Caco-2 (cell line): ENCODE results near the gene HERC2. TPM values are rescaled to one million over a fixed set of nuclear protein-coding genes. Genes with fewer than 3 reads are reported as not detected.

Source experiments
- BruUV-seq: library from RNA; stranded (reverse); fragments of 400-500 nt; replicated peaks from 2 replicates; lab custom pipeline; 2021; lab: Mats Ljungman, UMichigan
- CTCF ChIA-PET: fragments of 300-600 bp; sonication (Branson Sonifier 250); formaldehyde crosslinking; loops from one replicate; lab custom pipeline; 2022; ENCODE audit warnings: antibody characterized with exemption; lab: Charles Lee
- POLR2A ChIA-PET: fragments of 300-600 bp; sonication (Branson Sonifier 250); formaldehyde crosslinking; loops from one replicate; lab custom pipeline; 2022; ENCODE audit warnings: antibody characterized with exemption; lab: Charles Lee
- DNase-seq, 2 experiments: peaks; one replicate each; pipeline versions ENCODE4 v3.0.0 to v3.0.0-alpha.2; 2020 to 2022
- H3K27me3 ChIP-seq: replicated peaks from 2 replicates; pipeline ENCODE4 v1.6.0; 2011; ENCODE audit warnings: low read length; ENCODE audit not compliant: control insufficient read depth, insufficient read depth
- H3K36me3 ChIP-seq: 2 replicates; pipeline ENCODE4 v1.5.1; 2011; ENCODE audit warnings: low read length; ENCODE audit not compliant: control insufficient read depth, insufficient read depth
- H3K4me1 ChIP-seq: fragments of 250-450 bp; sonication (Bioruptor Pico); 2 replicates; pipeline ENCODE4 v1.5.1; 2020; ENCODE audit warnings: mild to moderate bottlenecking
- H3K4me3 ChIP-seq: 2 replicates; pipeline ENCODE4 v1.5.1; 2011; ENCODE audit warnings: low read depth, mild to moderate bottlenecking, control low read depth, low read length
- H3K9me3 ChIP-seq: fragments of 250-450 bp; sonication (Bioruptor Pico); 2 replicates; pipeline ENCODE4 v1.5.1; 2020; ENCODE audit warnings: mild to moderate bottlenecking, moderate library complexity
- H3K27ac Mint-ChIP-seq: one replicate; pipeline ENCODE4 v1.8.0; 2022; ENCODE audit warnings: mixed read lengths; ENCODE audit not compliant: unreplicated experiment
- H3K27me3 Mint-ChIP-seq: one replicate; pipeline ENCODE4 v1.8.0; 2022; ENCODE audit warnings: mixed read lengths; ENCODE audit not compliant: insufficient read depth, unreplicated experiment
- H3K36me3 Mint-ChIP-seq: one replicate; pipeline ENCODE4 v1.8.0; 2022; ENCODE audit warnings: mild to moderate bottlenecking, mixed read lengths; ENCODE audit not compliant: insufficient read depth, unreplicated experiment
- H3K4me1 Mint-ChIP-seq: one replicate; pipeline ENCODE4 v1.8.0; 2022; ENCODE audit warnings: low read depth, mixed read lengths; ENCODE audit not compliant: unreplicated experiment
- H3K4me3 Mint-ChIP-seq: one replicate; pipeline ENCODE4 v1.8.0; 2022; ENCODE audit warnings: mild to moderate bottlenecking, moderate library complexity, mixed read lengths; ENCODE audit not compliant: unreplicated experiment
- H3K9me3 Mint-ChIP-seq: one replicate; pipeline ENCODE4 v1.8.0; 2022; ENCODE audit warnings: mixed read lengths; ENCODE audit not compliant: unreplicated experiment
- CTCF ChIP-seq, 2 experiments: fragments of 200-600 bp in 1 of 2; IDR thresholded peaks; 1 replicate in 1 of 2; 2 replicates in 1 of 2; pipeline versions ENCODE4 v1.5.1 to v1.8.0; 2011 to 2022; ENCODE audit warnings: antibody characterized with exemption in 1 of 2, control low read depth in 1 of 2, inconsistent platforms in 1 of 2, low read depth in 1 of 2, low read length in 1 of 2, mild to moderate bottlenecking in 1 of 2, moderate library complexity in 1 of 2; ENCODE audit not compliant: insufficient read depth in 1 of 2, severe bottlenecking in 1 of 2, unreplicated experiment in 1 of 2
- intact Hi-C: fragments of 100-400 bp; cut with micrococcal nuclease; formaldehyde crosslinking; loops from one replicate; pipeline ENCODE4 v1.10.0; 2022; ENCODE audit not compliant: unreplicated experiment
- total RNA-seq: library from RNA; stranded (reverse); gene quantifications from 2 replicates; pipeline ENCODE4 v1.2.3, GENCODE V29; 2022

The HERC2 gene
- total RNA-seq, 1 experiment from 2014 or later = 76.9 TPM

DNA sequence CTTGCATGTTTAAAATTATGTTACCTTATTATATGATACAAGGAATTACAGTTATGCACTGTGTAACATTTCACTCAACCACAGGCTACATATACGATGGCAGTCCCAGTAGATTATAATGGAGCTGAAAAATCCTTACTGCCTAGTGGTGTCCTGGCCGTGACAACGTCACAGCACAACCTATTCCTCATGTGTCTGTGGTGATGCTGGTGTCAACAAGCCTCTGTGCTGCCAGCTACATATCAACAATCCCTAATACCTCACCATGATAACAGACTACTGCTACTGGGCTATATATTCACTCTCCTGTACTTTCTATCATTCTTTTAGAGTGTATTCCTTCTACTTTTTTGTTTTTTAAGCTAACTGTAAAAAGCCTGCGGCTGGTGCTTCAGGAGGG is 142.7 kb downstream of the HERC2 start:
- H3K27me3 ChIP-seq = no peaks in the 10 kb centered on the region
- Mint-ChIP-seq H3K27me3 (no peaks in the 10 kb centered on the region), H3K4me3 (no peak overlapping the region), H3K27ac (no peak overlapping the region), H3K9me3 (no peaks in the 10 kb centered on the region), H3K4me1 (no peaks in the 10 kb centered on the region), H3K36me3 (peaks cover 56% of the 10 kb centered on the region)
- H3K4me3 ChIP-seq = no peak overlapping the region
- peaks cover 2% of the 10 kb centered on the region; the same call in 1 of the 2 replicates for H3K36me3 ChIP-seq
- intact Hi-C loops = no loop called here
- no peaks in the 10 kb centered on the region for H3K9me3 ChIP-seq
- ChIA-PET CTCF (no interaction called here), POLR2A (no interaction called here)
- BruUV-seq = no TSS peak
- no peak for TF ChIP-seq CTCF (IDR thresholded peaks at IDR 0.05; ENCODE audit: insufficient read depth in 1 of 2, low read depth in 1 of 2, low read length in 1 of 2, severe bottlenecking in 1 of 2, unreplicated experiment in 1 of 2)
- no peak for DNase-seq
- no peaks in the 10 kb centered on the region for H3K4me1 ChIP-seq

- intact Hi-C loops = no loop called here
- DNase-seq = no peak
- no peaks in the 10 kb centered on the region for H3K27me3 ChIP-seq
- Mint-ChIP-seq H3K4me1 (no peaks in the 10 kb centered on the region), H3K27ac (no peak overlapping the region), H3K9me3 (no peaks in the 10 kb centered on the region), H3K4me3 (no peak overlapping the region), H3K27me3 (no peaks in the 10 kb centered on the region), H3K36me3 (peaks cover 61% of the 10 kb centered on the region)
- no TSS peak for BruUV-seq
- no peak for TF ChIP-seq CTCF (IDR thresholded peaks at IDR 0.05; ENCODE audit: insufficient read depth in 1 of 2, low read depth in 1 of 2, low read length in 1 of 2, severe bottlenecking in 1 of 2, unreplicated experiment in 1 of 2)
- no peak overlapping the region for H3K4me3 ChIP-seq
- no peaks in the 10 kb centered on the region for H3K9me3 ChIP-seq
- H3K36me3 ChIP-seq = peaks cover 2% of the 10 kb centered on the region; the same call in 1 of the 2 replicates
- ChIA-PET POLR2A (no interaction called here), CTCF (no interaction called here)
- H3K4me1 ChIP-seq = no peaks in the 10 kb centered on the region
Observed at GRCh38 chr15:28178727-28179126, 143.3 kb downstream of the HERC2 start.

GRCh38 chr15:28178290-28178689 is 143.7 kb downstream of the HERC2 start:
- ChIA-PET POLR2A (no interaction called here), CTCF (no interaction called here)
- peaks cover 65% of the 10 kb centered on the region for H3K36me3 Mint-ChIP-seq
- no TSS peak for BruUV-seq
- no peaks in the 10 kb centered on the region for H3K4me1 Mint-ChIP-seq
- no peak overlapping the region for H3K4me3 Mint-ChIP-seq
- intact Hi-C loops = no loop called here
- no peak overlapping the region for H3K27ac Mint-ChIP-seq
- Histone ChIP-seq H3K36me3 (peaks cover 2% of the 10 kb centered on the region; the same call in 1 of the 2 replicates), H3K4me3 (no peak overlapping the region), H3K27me3 (no peaks in the 10 kb centered on the region), H3K9me3 (no peaks in the 10 kb centered on the region), H3K4me1 (no peaks in the 10 kb centered on the region)
- no peaks in the 10 kb centered on the region for H3K9me3 Mint-ChIP-seq
- H3K27me3 Mint-ChIP-seq = no peaks in the 10 kb centered on the region
- DNase-seq = no peak
- TF ChIP-seq CTCF (IDR thresholded peaks at IDR 0.05; ENCODE audit: insufficient read depth in 1 of 2, low read depth in 1 of 2, low read length in 1 of 2, severe bottlenecking in 1 of 2, unreplicated experiment in 1 of 2) = no peak
